Peyer's patch (tissue), 4 donors: Measurements from ENCODE around the gene AGBL4. TPM values are rescaled to one million over a fixed set of nuclear protein-coding genes. Genes with fewer than 3 reads are reported as not detected.

Experiments used
- DNase-seq, 3 donors: peaks; one replicate each; pipeline ENCODE4 v3.0.0-alpha.2; 2017 to 2019
- H3K27ac ChIP-seq, 4 donors: fragments of 200-600 bp; sonication (generic); one replicate each; pipeline ENCODE4 v1.5.1; 2016 to 2019
- H3K27me3 ChIP-seq, 2 donors: fragments of 200-600 bp; sonication (generic); one replicate each; pipeline ENCODE4 v1.5.1; 2019
- H3K36me3 ChIP-seq, 3 donors: fragments of 200-600 bp; sonication (generic); one replicate each; pipeline ENCODE4 v1.5.1; 2016 to 2019
- H3K4me1 ChIP-seq, 4 donors: fragments of 200-600 bp; sonication (generic); one replicate each; pipeline ENCODE4 v1.5.1; 2016 to 2019
- H3K4me3 ChIP-seq, 4 donors: fragments of 200-600 bp; sonication (generic); 1 replicate in 3 of 4; 2 replicates in 1 of 4; pipeline ENCODE4 v1.5.1; 2016 to 2019; ENCODE audit warnings: mild to moderate bottlenecking in 1 of 4
- H3K9me3 ChIP-seq, 4 donors: fragments of 200-600 bp; sonication (generic); one replicate each; pipeline ENCODE4 v1.5.1; 2016 to 2019; ENCODE audit warnings: mild to moderate bottlenecking in 1 of 4
- CTCF ChIP-seq, 6 experiments: fragments of 450-650 bp in 4 of 6; fragments of 200-600 bp in 2 of 6; sonication (generic) in 1 of 6; IDR thresholded peaks; one replicate each; pipeline ENCODE4 v1.5.1; 2017 to 2019; ENCODE audit warnings: antibody characterized with exemption in 6 of 6, mild to moderate bottlenecking in 3 of 6, moderate library complexity in 1 of 6
- POLR2A ChIP-seq, 2 donors: fragments of 450-650 bp; IDR thresholded peaks; one replicate each; pipeline ENCODE4 v1.5.1; 2017; ENCODE audit warnings: antibody characterized with exemption in 2 of 2, mild to moderate bottlenecking in 2 of 2, moderate library complexity in 2 of 2
- total RNA-seq, 4 donors: library from RNA; depleted of rRNA; stranded (reverse); fragments of >200 nt; gene quantifications; one replicate each; pipeline ENCODE4 v1.1.0, GENCODE V29; 2016

Gene AGBL4
- total RNA-seq, 4 donors from 2014 or later = 2.5 TPM; not detected in 3

- no peak overlapping the region for H3K27ac ChIP-seq
- H3K4me1 ChIP-seq = no peaks in the 10 kb centered on the region
- no peaks in the 10 kb centered on the region for H3K36me3 ChIP-seq
- H3K27me3 ChIP-seq = no peaks in the 10 kb centered on the region
- H3K4me3 ChIP-seq = no peak overlapping the region
- H3K9me3 ChIP-seq = no peaks in the 10 kb centered on the region
- TF ChIP-seq CTCF (IDR thresholded peaks at IDR 0.05) (no peak), POLR2A (IDR thresholded peaks at IDR 0.05) (no peak)
- DNase-seq = no peak
Measured at GRCh38 chr1:48967318-48967717, 1056.4 kb downstream of the AGBL4 start.

GRCh38 chr1:48966583-48966982, 1057.2 kb downstream of the AGBL4 start:
- H3K4me1 ChIP-seq = no peaks in the 10 kb centered on the region
- H3K4me3 ChIP-seq = no peak overlapping the region
- H3K9me3 ChIP-seq = no peaks in the 10 kb centered on the region
- no peak overlapping the region for H3K27ac ChIP-seq
- H3K36me3 ChIP-seq = no peaks in the 10 kb centered on the region
- DNase-seq = no peak
- TF ChIP-seq POLR2A (IDR thresholded peaks at IDR 0.05) = no peak
- no peak for TF ChIP-seq CTCF (IDR thresholded peaks at IDR 0.05)
- H3K27me3 ChIP-seq = no peaks in the 10 kb centered on the region

- Histone ChIP-seq H3K4me3 (no peak overlapping the region), H3K27me3 (no peaks in the 10 kb centered on the region), H3K36me3 (no peaks in the 10 kb centered on the region), H3K27ac (no peak overlapping the region), H3K4me1 (no peaks in the 10 kb centered on the region), H3K9me3 (no peaks in the 10 kb centered on the region)
- TF ChIP-seq POLR2A (IDR thresholded peaks at IDR 0.05) = no peak
- no peak for TF ChIP-seq CTCF (IDR thresholded peaks at IDR 0.05)
- no peak for DNase-seq
Measured at GRCh38 chr1:48960320-48960719, 1063.4 kb downstream of the AGBL4 start.

- H3K27me3 ChIP-seq = no peaks in the 10 kb centered on the region
- no peaks in the 10 kb centered on the region for H3K4me1 ChIP-seq
- H3K9me3 ChIP-seq = no peaks in the 10 kb centered on the region
- DNase-seq = no peak
- H3K27ac ChIP-seq = no peak overlapping the region
- H3K36me3 ChIP-seq = no peaks in the 10 kb centered on the region
- H3K4me3 ChIP-seq = no peak overlapping the region
- TF ChIP-seq POLR2A (IDR thresholded peaks at IDR 0.05) (no peak), CTCF (IDR thresholded peaks at IDR 0.05) (no peak)
Measured at GRCh38 chr1:48955774-48956173, 1068.0 kb downstream of the AGBL4 start.

GRCh38 chr1:48953617-48954016, 1070.1 kb downstream of the AGBL4 start:
- no peak overlapping the region for H3K27ac ChIP-seq
- no peaks in the 10 kb centered on the region for H3K36me3 ChIP-seq
- TF ChIP-seq CTCF (IDR thresholded peaks at IDR 0.05) (no peak), POLR2A (IDR thresholded peaks at IDR 0.05) (no peak)
- no peaks in the 10 kb centered on the region for H3K27me3 ChIP-seq
- H3K9me3 ChIP-seq = no peaks in the 10 kb centered on the region
- no peak for DNase-seq
- no peaks in the 10 kb centered on the region for H3K4me1 ChIP-seq
- no peak overlapping the region for H3K4me3 ChIP-seq

GRCh38 chr1:48948562-48948961, 1075.2 kb downstream of the AGBL4 start:
- DNase-seq = no peak
- no peaks in the 10 kb centered on the region for H3K4me1 ChIP-seq
- no peak for TF ChIP-seq POLR2A (IDR thresholded peaks at IDR 0.05)
- no peak for TF ChIP-seq CTCF (IDR thresholded peaks at IDR 0.05)

More at GRCh38 chr1:48948562-48948961, 1075.2 kb downstream of the AGBL4 start:
- Histone ChIP-seq H3K9me3 (no peaks in the 10 kb centered on the region), H3K27ac (no peak overlapping the region), H3K27me3 (no peaks in the 10 kb centered on the region), H3K36me3 (no peaks in the 10 kb centered on the region), H3K4me3 (no peak overlapping the region)
